K562 (cell line): ENCODE data around the gene IL4I1. TPM values are rescaled to one million over a fixed set of nuclear protein-coding genes. Genes with fewer than 3 reads are reported as not detected.

Experiments
- ADNP ChIP-seq: fragments of 200-800 bp; sonication (Bioruptor generic); IDR thresholded peaks from 2 replicates; pipeline ENCODE4 v1.6.1; 2016; ENCODE audit warnings: missing genetic modification characterization, missing compliant biosample characterization
- C11orf30 ChIP-seq: fragments of 450-650 bp; IDR thresholded peaks from 2 replicates; pipeline ENCODE4 v1.6.1; 2016; ENCODE audit warnings: low read depth, mild to moderate bottlenecking
- CCAR2 ChIP-seq: fragments of 200-400 bp; formaldehyde crosslinking; IDR thresholded peaks from 2 replicates; pipeline ENCODE4 v1.6.1; 2017; ENCODE audit warnings: mild to moderate bottlenecking, low read depth, low read length
- CHD2 ChIP-seq: IDR thresholded peaks from 2 replicates; pipeline ENCODE4 v1.6.1; 2011; ENCODE audit warnings: low read depth, low read length
- COPS2 ChIP-seq: fragments of 450-650 bp; conservative IDR thresholded peaks from 2 replicates; pipeline ENCODE4 v1.6.1; 2016; ENCODE audit warnings: mild to moderate bottlenecking, moderate library complexity
- E2F4 ChIP-seq: sonication (generic); formaldehyde crosslinking; IDR thresholded peaks from 2 replicates; pipeline ENCODE4 v1.8.0; 2022; ENCODE audit warnings: mild to moderate bottlenecking, low read depth, missing genetic modification reagents
- EGR1 ChIP-seq: fragments of 450-650 bp; conservative IDR thresholded peaks from 2 replicates; pipeline ENCODE4 v1.6.1; 2017; ENCODE audit warnings: mild to moderate bottlenecking
- ETS2 ChIP-seq: IDR thresholded peaks from 2 replicates; pipeline ENCODE4 v1.6.1; 2016; ENCODE audit warnings: borderline replicate concordance, missing genetic modification characterization, mild to moderate bottlenecking, moderate library complexity, missing compliant biosample characterization; ENCODE audit not compliant: poor library complexity, severe bottlenecking
- GABPB1 ChIP-seq: sonication (generic); formaldehyde crosslinking; IDR thresholded peaks from 2 replicates; pipeline ENCODE4 v1.8.0; 2022; ENCODE audit warnings: mild to moderate bottlenecking, missing genetic modification reagents
- ILK ChIP-seq: fragments of 450-650 bp; IDR thresholded peaks from 2 replicates; pipeline ENCODE4 v1.6.1; 2016; ENCODE audit warnings: missing genetic modification characterization, low read depth, mild to moderate bottlenecking, missing compliant biosample characterization, moderate library complexity, borderline replicate concordance
- JUNB ChIP-seq: fragments of 450-650 bp; formaldehyde crosslinking; conservative IDR thresholded peaks from 2 replicates; pipeline ENCODE4 v1.4.0; 2020; ENCODE audit warnings: mild to moderate bottlenecking
- LARP7 ChIP-seq: fragments of 450-650 bp; IDR thresholded peaks from 2 replicates; pipeline ENCODE4 v1.6.1; 2016
- MCM7 ChIP-seq, 2 experiments: fragments of 450-650 bp; IDR thresholded peaks; 2 replicates each; pipeline ENCODE4 v1.6.1; 2016 to 2018
- NELFE ChIP-seq: IDR thresholded peaks from 2 replicates; pipeline ENCODE4 v1.6.1; 2011; ENCODE audit warnings: mild to moderate bottlenecking; ENCODE audit not compliant: insufficient read depth, insufficient read length
- POLR2H ChIP-seq: IDR thresholded peaks from 2 replicates; pipeline ENCODE4 v1.6.1; 2016; ENCODE audit warnings: missing genetic modification characterization, low read depth, mild to moderate bottlenecking, control low read depth, missing compliant biosample characterization, moderate library complexity
- SMAD2 ChIP-seq: fragments of 150-350 bp; IDR thresholded peaks from 2 replicates; pipeline ENCODE4 v1.6.1; 2014; ENCODE audit warnings: low read depth, mild to moderate bottlenecking, low read length
- SMAD4 ChIP-seq: fragments of 250-450 bp; sonication (Bioruptor Pico); conservative IDR thresholded peaks from 2 replicates; pipeline ENCODE4 v1.8.0; 2021; ENCODE audit warnings: inconsistent platforms, mild to moderate bottlenecking, moderate library complexity
- SMARCA5 ChIP-seq: fragments of 450-650 bp; IDR thresholded peaks from 2 replicates; pipeline ENCODE4 v1.6.1; 2016
- STAT5A ChIP-seq: IDR thresholded peaks from 2 replicates; pipeline ENCODE4 v1.6.1; 2012; ENCODE audit warnings: low read length, inconsistent platforms, borderline replicate concordance
- TEAD1 ChIP-seq, 2 experiments: fragments of 450-650 bp in 1 of 2; sonication (generic) in 1 of 2; formaldehyde crosslinking; IDR thresholded peaks; 2 replicates each; pipeline versions ENCODE4 v1.4.0 to v1.8.0; 2020 to 2022; ENCODE audit warnings: mild to moderate bottlenecking in 2 of 2, missing genetic modification reagents in 1 of 2
- USF2 ChIP-seq: sonication (generic); formaldehyde crosslinking; IDR thresholded peaks from 2 replicates; pipeline ENCODE4 v1.5.0; 2020; ENCODE audit warnings: missing genetic modification reagents
- WHSC1 ChIP-seq: IDR thresholded peaks from one replicate; pipeline ENCODE4 v1.6.1; 2012; ENCODE audit warnings: low read length, control low read depth, inconsistent platforms
- XRCC5 ChIP-seq: fragments of 200-400 bp; formaldehyde crosslinking; IDR thresholded peaks from 2 replicates; pipeline ENCODE4 v1.6.1; 2017; ENCODE audit warnings: low read depth, mild to moderate bottlenecking, low read length
- ZNF395 ChIP-seq: fragments of 200-800 bp; sonication (Bioruptor generic); IDR thresholded peaks from 2 replicates; pipeline ENCODE4 v1.6.1; 2017; ENCODE audit warnings: missing genetic modification characterization, missing compliant biosample characterization
- polyA plus RNA-seq, 8 experiments: library from polyadenylated mRNA; depleted of rRNA in 4 of 8; stranded (reverse) in 5 of 8; unstranded in 3 of 8; fragments of >200 nt; fragmentation: Nextera tagmentation in 2 of 8; fragmentation: Illumina TruSeq in 1 of 8; extraction: Ambion mirVana in 2 of 8; extraction: Trizol in 1 of 8; gene quantifications; 2 replicates each; pipeline versions ENCODE4 v1.2.1 to v1.2.3, GENCODE V29; 2011 to 2014; ENCODE audit warnings: inconsistent platforms in 1 of 8, missing spikeins in 1 of 8
- total RNA-seq, 7 experiments: library from RNA; depleted of rRNA in 6 of 7; stranded (reverse); fragments of >200 nt in 6 of 7; fragmentation: Illumina TruSeq in 2 of 7; extraction: Trizol in 2 of 7; gene quantifications; 2 replicates each; pipeline versions ENCODE4 v1.2.1 to v1.2.3, GENCODE V29; 2011 to 2021; ENCODE audit warnings: low replicate concordance in 1 of 7
- TF ChIP-seq, protein P1 (sequence below): fragments of 250-450 bp; sonication (Bioruptor Pico); IDR thresholded peaks from 2 replicates; pipeline ENCODE4 v1.4.0; 2020; ENCODE audit warnings: mild to moderate bottlenecking, moderate library complexity, borderline replicate concordance

IL4I1 gene
- total and polyA plus RNA-seq, 9 of the 15 experiments (the other 6 are each of a cell fraction or from before 2014, with no cell fraction given), result 0.06 to 0.95 (median 0.43) TPM; not detected in 2

DNA sequence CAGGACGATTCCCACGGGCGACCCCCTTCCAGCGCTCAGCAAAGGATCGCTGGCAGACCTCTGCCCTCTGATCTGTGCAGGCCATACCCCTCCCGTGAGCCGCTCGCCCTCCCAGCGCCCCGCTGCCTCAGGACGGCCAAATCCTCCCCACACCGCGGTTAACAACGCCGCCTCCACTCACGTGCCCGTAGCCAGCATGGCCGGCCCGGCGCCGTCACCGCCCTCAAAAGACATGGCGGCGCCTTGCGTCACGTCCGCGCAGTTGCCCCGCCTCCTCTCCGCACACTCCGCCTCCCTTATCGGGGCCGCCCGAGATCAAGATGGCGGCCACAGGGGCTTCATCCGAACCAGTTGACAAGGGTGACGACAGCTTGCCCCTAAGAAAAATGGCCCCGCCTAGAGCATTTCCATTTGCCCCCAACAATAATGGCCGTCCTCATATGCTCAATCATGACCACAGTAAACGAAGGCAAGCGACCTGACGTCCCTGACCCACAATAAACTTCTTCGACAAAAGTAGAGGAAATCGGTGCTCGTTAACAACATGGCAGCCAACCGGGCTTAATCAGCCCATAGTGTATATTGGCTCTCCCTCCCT lies 20.2 kb downstream of the IL4I1 start (continued):
- TF ChIP-seq GABPB1 (peak; percentile 93), C11orf30 (peak; percentile 78), E2F4 (0 out of 2 replicates have a peak, but pooled peaks have one; percentile 40), POLR2H (tag) (no peak; the same call in 1 of the 2 replicates), LARP7 (no peak), ILK (tag) (no peak), NELFE (no peak), SMARCA5 (peak; percentile 76; the same call in 1 of the 2 replicates), CCAR2 (no peak), JUNB (CRISPR knock-in tag) (no peak), EGR1 (peak; percentile 61), ETS2 (no peak), USF2 (CRISPR knock-in tag) (peak; percentile 78), CHD2 (no peak), STAT5A (no peak; the same call in 1 of the 2 replicates), ADNP (no peak), XRCC5 (peak; percentile 68; the same call in 1 of the 2 replicates), ZNF395 (CRISPR knock-in tag) (peak; percentile 86), WHSC1 (no peak), TEAD1 (CRISPR knock-in tag; IDR thresholded peaks at IDR 0.05) (peak in 1 of 2 experiments; percentile 52; a peak in 1 of 4 replicates), SMAD2 (no peak), SMAD4 (CRISPR knock-in tag) (no peak), COPS2 (no peak), MCM7 (IDR thresholded peaks at IDR 0.05) (no peak)
- TF ChIP-seq, protein P1, sequence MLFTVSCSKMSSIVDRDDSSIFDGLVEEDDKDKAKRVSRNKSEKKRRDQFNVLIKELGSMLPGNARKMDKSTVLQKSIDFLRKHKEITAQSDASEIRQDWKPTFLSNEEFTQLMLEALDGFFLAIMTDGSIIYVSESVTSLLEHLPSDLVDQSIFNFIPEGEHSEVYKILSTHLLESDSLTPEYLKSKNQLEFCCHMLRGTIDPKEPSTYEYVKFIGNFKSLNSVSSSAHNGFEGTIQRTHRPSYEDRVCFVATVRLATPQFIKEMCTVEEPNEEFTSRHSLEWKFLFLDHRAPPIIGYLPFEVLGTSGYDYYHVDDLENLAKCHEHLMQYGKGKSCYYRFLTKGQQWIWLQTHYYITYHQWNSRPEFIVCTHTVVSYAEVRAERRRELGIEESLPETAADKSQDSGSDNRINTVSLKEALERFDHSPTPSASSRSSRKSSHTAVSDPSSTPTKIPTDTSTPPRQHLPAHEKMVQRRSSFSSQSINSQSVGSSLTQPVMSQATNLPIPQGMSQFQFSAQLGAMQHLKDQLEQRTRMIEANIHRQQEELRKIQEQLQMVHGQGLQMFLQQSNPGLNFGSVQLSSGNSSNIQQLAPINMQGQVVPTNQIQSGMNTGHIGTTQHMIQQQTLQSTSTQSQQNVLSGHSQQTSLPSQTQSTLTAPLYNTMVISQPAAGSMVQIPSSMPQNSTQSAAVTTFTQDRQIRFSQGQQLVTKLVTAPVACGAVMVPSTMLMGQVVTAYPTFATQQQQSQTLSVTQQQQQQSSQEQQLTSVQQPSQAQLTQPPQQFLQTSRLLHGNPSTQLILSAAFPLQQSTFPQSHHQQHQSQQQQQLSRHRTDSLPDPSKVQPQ (CRISPR knock-in tag), result no peak
